K562 (cell line): ENCODE data around the gene TRAF1. TPM values are rescaled to one million over a fixed set of nuclear protein-coding genes. Genes with fewer than 3 reads are reported as not detected.

Source experiments
- JUND ChIP-seq, 2 experiments: IDR thresholded peaks; 2 replicates in 1 of 2; 3 replicates in 1 of 2; pipeline ENCODE4 v1.6.1; 2011; ENCODE audit warnings: borderline replicate concordance in 2 of 2, low read depth in 2 of 2, low read length in 2 of 2, improper control_type of control experiment in 1 of 2, missing biosample characterization in 1 of 2, missing genetic modification characterization in 1 of 2, missing genetic modification reagents in 1 of 2
- ZFPM2 ChIP-seq: fragments of 250-450 bp; sonication (Bioruptor Pico); IDR thresholded peaks from 2 replicates; pipeline ENCODE4 v1.5.1; 2022; ENCODE audit warnings: mild to moderate bottlenecking
- polyA plus RNA-seq, 8 experiments: library from polyadenylated mRNA; depleted of rRNA in 4 of 8; stranded (reverse) in 5 of 8; unstranded in 3 of 8; fragments of >200 nt; fragmentation: Nextera tagmentation in 2 of 8; fragmentation: Illumina TruSeq in 1 of 8; extraction: Ambion mirVana in 2 of 8; extraction: Trizol in 1 of 8; gene quantifications; 2 replicates each; pipeline versions ENCODE4 v1.2.1 to v1.2.3, GENCODE V29; 2011 to 2014; ENCODE audit warnings: inconsistent platforms in 1 of 8, missing spikeins in 1 of 8
- total RNA-seq, 7 experiments: library from RNA; depleted of rRNA in 6 of 7; stranded (reverse); fragments of >200 nt in 6 of 7; fragmentation: Illumina TruSeq in 2 of 7; extraction: Trizol in 2 of 7; gene quantifications; 2 replicates each; pipeline versions ENCODE4 v1.2.1 to v1.2.3, GENCODE V29; 2011 to 2021; ENCODE audit warnings: low replicate concordance in 1 of 7
- TF ChIP-seq, protein P1 (sequence below): sonication (generic); formaldehyde crosslinking; IDR thresholded peaks from 2 replicates; pipeline ENCODE4 v1.8.0; 2023; ENCODE audit warnings: missing genetic modification reagents, mild to moderate bottlenecking, borderline replicate concordance

The TRAF1 gene
- total and polyA plus RNA-seq, 9 of the 15 experiments (the other 6 are each of a cell fraction or from before 2014, with no cell fraction given) = 0.01 to 1.1 (median 0.04) TPM; not detected in 2

- TF ChIP-seq JUND (IDR thresholded peaks at IDR 0.05; ENCODE audit: borderline replicate concordance, low read depth, low read length) (peak; percentile 37; the same call in 1 of the 2 replicates), JUND (tag; IDR thresholded peaks at IDR 0.05; ENCODE audit: borderline replicate concordance, low read depth, low read length) (no peak), ZFPM2 (CRISPR knock-in tag) (no peak)
- TF ChIP-seq, protein P1, sequence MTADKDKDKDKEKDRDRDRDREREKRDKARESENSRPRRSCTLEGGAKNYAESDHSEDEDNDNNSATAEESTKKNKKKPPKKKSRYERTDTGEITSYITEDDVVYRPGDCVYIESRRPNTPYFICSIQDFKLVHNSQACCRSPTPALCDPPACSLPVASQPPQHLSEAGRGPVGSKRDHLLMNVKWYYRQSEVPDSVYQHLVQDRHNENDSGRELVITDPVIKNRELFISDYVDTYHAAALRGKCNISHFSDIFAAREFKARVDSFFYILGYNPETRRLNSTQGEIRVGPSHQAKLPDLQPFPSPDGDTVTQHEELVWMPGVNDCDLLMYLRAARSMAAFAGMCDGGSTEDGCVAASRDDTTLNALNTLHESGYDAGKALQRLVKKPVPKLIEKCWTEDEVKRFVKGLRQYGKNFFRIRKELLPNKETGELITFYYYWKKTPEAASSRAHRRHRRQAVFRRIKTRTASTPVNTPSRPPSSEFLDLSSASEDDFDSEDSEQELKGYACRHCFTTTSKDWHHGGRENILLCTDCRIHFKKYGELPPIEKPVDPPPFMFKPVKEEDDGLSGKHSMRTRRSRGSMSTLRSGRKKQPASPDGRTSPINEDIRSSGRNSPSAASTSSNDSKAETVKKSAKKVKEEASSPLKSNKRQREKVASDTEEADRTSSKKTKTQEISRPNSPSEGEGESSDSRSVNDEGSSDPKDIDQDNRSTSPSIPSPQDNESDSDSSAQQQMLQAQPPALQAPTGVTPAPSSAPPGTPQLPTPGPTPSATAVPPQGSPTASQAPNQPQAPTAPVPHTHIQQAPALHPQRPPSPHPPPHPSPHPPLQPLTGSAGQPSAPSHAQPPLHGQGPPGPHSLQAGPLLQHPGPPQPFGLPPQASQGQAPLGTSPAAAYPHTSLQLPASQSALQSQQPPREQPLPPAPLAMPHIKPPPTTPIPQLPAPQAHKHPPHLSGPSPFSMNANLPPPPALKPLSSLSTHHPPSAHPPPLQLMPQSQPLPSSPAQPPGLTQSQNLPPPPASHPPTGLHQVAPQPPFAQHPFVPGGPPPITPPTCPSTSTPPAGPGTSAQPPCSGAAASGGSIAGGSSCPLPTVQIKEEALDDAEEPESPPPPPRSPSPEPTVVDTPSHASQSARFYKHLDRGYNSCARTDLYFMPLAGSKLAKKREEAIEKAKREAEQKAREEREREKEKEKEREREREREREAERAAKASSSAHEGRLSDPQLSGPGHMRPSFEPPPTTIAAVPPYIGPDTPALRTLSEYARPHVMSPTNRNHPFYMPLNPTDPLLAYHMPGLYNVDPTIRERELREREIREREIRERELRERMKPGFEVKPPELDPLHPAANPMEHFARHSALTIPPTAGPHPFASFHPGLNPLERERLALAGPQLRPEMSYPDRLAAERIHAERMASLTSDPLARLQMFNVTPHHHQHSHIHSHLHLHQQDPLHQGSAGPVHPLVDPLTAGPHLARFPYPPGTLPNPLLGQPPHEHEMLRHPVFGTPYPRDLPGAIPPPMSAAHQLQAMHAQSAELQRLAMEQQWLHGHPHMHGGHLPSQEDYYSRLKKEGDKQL = no peak
- TF ChIP-seq, all 486 proteins: peak for 10
Measured at GRCh38 chr9:120890320-120891244, 36.0 kb downstream of the TRAF1 start (continued).
